ENCODE measurements around the gene VSX1.

Gene VSX1

DNA sequence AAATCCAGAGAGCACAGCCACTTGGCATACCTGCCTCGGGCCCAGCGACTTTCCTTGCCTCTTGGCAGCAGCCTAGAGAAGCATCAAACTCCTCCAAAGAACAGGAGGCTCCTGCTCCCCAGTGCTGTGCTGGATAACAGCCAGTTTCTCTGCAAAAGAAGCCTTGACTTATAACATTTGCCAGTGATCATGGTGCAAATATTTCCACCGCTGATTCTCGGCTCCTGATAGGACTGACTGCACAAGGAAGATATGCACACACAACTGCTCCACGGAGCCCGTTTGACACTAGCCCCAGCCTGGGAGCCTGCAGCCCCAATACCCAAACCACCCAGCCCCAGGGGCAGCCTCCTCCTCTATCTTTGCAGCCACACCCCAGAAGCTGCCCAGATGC lies 41.5 kb downstream of the VSX1 start:
- DNase-seq (ENCODE audit: low spot score), result peak; percentile 78

- peak; percentile 63 for DNase-seq (ENCODE audit: low spot score)
Observed at GRCh38 chr20:25039697-25040437, 42.1 kb downstream of the VSX1 start.

- DNase-seq (ENCODE audit: low spot score), result no peak
Observed at GRCh38 chr20:25038591-25039015, 43.3 kb downstream of the VSX1 start.

DNA sequence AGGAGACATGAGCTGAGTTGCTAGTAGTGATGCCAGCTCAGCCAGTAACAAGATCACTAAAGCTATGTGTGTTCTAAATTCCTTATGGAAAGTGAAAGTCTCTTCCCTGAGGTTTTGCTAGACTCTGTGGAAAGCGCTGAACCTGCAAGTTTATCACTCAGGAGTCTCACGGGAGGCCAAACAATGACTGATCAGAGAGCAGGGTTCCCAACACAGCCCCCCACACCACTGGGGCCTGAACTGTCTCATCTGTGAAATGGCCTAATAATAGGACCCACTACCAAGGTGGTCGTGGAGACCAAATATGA lies 43.9 kb downstream of the VSX1 start:
- DNase-seq (ENCODE audit: low spot score), result no peak

DNA sequence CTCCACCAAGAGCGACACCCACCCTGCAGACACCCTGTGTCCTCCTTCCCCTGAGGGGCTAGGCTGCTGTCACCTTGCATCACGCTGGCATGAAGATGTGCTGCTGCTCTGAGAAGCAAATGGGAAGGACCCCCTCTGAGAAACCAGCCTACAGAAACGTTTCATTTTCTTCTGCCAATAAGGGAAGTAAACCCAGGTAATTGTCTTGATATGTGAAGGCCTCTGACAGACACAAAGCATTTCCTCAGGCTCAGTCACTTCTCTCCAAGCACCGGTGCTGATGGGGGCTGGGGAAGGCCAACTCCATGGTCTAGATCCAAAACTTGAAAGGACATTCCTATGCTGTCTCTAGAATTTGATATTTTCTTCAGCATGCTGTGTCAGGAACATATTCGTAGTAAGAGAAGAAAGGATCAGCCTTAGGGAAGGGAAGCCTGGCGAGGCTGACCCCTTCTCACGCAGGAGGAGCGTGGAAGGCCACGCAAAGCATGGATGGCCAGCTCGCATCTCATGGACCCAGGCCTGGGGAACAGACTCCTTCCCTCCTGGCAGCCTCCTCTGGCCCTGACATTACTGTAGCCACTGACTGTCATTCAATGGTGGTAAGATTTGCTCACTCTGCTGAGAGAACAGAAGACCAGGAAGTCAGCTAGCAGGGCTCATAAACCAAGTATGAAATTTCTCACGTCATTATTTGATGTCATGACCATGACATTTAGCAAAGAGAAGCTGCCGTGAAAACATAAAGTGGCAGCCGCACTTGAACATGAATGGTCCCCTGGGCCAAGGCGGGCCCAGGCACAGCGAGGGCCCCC lies 44.4 kb downstream of the VSX1 start:
- DNase-seq (ENCODE audit: low spot score), result no peak

DNA sequence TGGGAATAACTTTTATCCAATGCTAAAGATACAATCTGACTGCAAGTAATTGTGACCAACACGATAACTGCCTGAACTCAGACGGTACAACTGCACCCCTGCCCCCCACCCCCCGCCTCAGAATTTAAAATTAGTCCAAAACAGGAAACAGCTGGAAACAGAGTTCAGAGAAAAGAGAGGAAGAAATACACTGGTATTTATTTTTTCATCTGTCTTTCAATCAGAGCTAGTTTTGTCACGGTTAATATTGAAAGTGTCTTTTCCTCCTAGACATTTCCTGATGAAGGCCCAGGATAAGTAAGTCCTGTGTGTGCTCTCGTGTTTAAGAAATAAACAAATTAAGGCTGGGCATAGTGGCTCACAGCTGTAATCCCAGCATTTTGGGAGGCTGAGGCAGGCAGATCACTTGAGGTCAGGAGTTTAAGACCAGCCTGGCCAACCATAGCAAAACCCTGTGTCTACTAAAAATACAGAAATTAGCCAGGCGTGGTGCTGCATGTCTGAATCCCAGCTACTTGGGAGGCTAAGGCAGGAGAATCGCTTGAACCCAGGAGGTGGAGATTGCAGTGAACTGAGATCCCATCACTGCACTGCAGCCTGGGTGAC lies 45.5 kb downstream of the VSX1 start:
- no peak for DNase-seq (ENCODE audit: low spot score)

GRCh38 chr20:25035921-25036320 lies 46.0 kb downstream of the VSX1 start:
- no peak for DNase-seq (ENCODE audit: low spot score)

- no peak for DNase-seq (ENCODE audit: low spot score)
Observed at GRCh38 chr20:25033924-25034300, 48.0 kb downstream of the VSX1 start.

GRCh38 chr20:25033265-25033923 lies 48.5 kb downstream of the VSX1 start:
- DNase-seq (ENCODE audit: low spot score), result no peak

DNA sequence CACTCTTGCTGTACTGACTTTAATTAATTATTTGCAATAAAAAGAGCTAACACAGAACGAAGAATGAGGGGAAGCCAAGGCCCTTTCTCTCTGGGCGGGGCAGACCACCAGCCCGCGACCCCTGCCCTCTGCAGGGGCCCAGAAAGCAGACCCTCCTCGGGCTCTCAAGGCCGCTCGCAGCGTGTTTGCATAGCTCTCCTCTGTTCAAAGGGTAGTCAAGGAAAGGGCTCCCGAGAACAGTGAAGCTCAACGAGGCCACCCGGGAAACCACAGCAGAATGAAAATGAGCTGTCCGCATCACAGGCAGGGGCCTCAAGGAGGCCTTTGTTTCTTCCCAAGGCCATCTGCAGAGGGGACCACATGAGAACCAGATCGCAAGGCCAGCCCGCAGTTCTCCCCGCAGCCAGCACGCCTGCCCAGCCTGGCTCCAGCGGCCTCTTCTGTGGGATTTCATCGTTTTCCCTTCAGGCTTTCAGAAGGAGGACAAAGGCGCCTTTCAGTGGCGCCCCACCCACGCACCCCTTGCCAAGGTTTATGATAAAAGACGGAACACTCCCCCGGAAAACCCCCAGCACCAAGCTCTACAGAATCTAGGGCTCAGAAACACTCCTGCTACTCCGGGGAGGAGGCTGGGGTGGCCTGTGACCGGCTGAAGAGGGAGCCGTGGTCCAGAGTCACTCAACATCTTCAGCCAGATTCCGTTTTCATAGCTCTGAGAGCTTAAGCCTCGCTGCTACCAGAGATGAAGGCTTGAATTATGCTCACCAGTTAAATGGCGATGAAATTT lies 49.3 kb downstream of the VSX1 start:
- DNase-seq (ENCODE audit: low spot score), result no peak

- DNase-seq (ENCODE audit: low spot score), result no peak
Observed at GRCh38 chr20:25032065-25032477, 49.9 kb downstream of the VSX1 start.

DNA sequence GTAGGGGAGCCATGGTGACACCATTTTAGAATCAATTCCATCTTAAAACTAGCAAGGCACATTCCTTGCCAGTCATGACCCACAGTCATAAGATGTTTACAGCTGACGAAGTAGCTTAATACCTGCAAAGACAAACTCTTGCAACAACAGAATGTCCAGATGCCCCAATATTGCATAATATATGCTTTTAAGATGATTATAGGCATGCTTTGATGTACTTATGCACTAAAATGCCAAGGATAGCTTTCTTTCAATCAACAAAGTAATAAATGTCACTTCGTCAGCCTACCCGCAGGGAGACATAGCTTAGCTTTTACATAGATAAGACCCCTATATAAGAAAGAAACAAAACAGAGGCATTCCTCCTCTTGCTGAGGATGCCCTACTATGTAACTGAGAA lies 50.7 kb downstream of the VSX1 start:
- DNase-seq (ENCODE audit: low spot score), result no peak

DNA sequence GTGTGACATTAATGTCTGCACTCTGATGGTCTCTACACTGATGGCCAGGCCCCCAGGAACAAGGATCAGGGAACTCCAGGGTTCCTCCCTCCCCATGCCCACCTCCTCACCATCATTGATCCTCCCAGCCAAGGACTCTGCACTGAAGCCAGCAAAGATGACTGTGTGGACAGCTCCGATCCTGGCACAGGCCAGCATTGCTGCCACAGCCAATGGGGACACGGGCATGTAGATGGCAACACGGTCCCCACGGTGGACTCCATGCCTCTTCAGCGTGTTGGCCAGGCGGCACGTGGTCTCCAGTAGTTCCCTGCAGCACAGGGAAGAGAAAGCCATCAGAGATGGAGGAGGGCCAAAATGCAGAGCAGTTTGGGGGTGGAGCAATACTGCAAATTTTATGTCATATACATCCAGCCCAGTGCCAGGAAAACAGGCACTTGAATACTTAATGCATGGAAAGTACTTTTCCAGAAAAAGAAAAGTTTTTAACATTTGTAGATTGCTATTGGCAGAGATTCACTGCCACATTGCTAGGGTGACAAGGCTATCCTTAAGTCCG lies 51.2 kb downstream of the VSX1 start:
- DNase-seq (ENCODE audit: low spot score), result no peak

- DNase-seq (ENCODE audit: low spot score), result no peak
Observed at GRCh38 chr20:25030007-25030648, 51.8 kb downstream of the VSX1 start.

- DNase-seq (ENCODE audit: low spot score), result no peak
Observed at GRCh38 chr20:25025986-25026605, 55.8 kb downstream of the VSX1 start.

Measured in hepatic stellate cell (primary cell).